HCT116 (cell line): ENCODE data around the gene RBFOX2. TPM values are rescaled to one million over a fixed set of nuclear protein-coding genes. Genes with fewer than 3 reads are reported as not detected.

Experiments used
- ATAC-seq: fragments of 200-7000 bp; cut with Tn5 transposase; 2 replicates; pipeline ENCODE4 v1.9.1; 2020; ENCODE audit warnings: mild to moderate bottlenecking, moderate library complexity
- BruUV-seq: library from RNA; stranded (reverse); fragments of 400-500 nt; replicated peaks from 2 replicates; lab custom pipeline; 2021; lab: Mats Ljungman, UMichigan
- CTCF ChIA-PET: fragments of 300-600 bp; sonication (Branson Sonifier 250); formaldehyde crosslinking; loops from one replicate; lab custom pipeline; 2021; ENCODE audit warnings: antibody characterized with exemption; lab: Charles Lee
- POLR2A ChIA-PET: fragments of 300-600, 350-600 bp; sonication (Branson Sonifier 250); formaldehyde crosslinking; loops from one replicate; lab custom pipeline; 2021; ENCODE audit warnings: antibody characterized with exemption; lab: Charles Lee
- RAD21 ChIA-PET, 2 experiments: fragments of 300-600 bp; sonication (Branson Sonifier 250); formaldehyde crosslinking; loops; one replicate each; lab custom pipeline; 2023; ENCODE audit warnings: low total read pairs in 2 of 2; ENCODE audit not compliant: uncharacterized antibody in 2 of 2, unreplicated experiment in 2 of 2, low non-redundant PET in 1 of 2; lab: Charles Lee
- DNase-seq: peaks from one replicate; pipeline ENCODE4 v3.0.0-alpha.2; 2010; ENCODE audit warnings: low read depth, low spot score
- H2AFZ ChIP-seq: fragments of 200-600 bp; shearing (Covaris generic), sonication (generic); 2 replicates; pipeline ENCODE4 v1.6.1; 2017; ENCODE audit warnings: low read depth, mixed run types, mixed read lengths, antibody characterized with exemption, low read length; ENCODE audit not compliant: poor library complexity, severe bottlenecking
- H3K27ac ChIP-seq: 2 replicates; pipeline ENCODE4 v1.5.1; 2012; ENCODE audit warnings: low read depth, low read length
- H3K27me3 ChIP-seq: fragments of 200-600 bp; sonication (generic); 2 replicates; pipeline ENCODE4 v1.6.1; 2016; ENCODE audit warnings: mixed run types, low read length, mixed read lengths; ENCODE audit not compliant: insufficient read depth
- H3K36me3 ChIP-seq, 2 experiments: fragments of 200-500 bp in 1 of 2; fragments of 200-600 bp in 1 of 2; sonication (Bioruptor generic) in 1 of 2; sonication (generic) in 1 of 2; 2 replicates each; pipeline versions ENCODE4 v1.5.1 to v1.6.1; 2014 to 2016; ENCODE audit warnings: low read length in 2 of 2, inconsistent platforms in 1 of 2, mixed read lengths in 1 of 2, mixed run types in 1 of 2; ENCODE audit not compliant: insufficient read depth in 2 of 2, control insufficient read depth in 1 of 2
- H3K4me1 ChIP-seq, 2 experiments: fragments of 200-600 bp in 1 of 2; sonication (generic) in 1 of 2; 2 replicates each; pipeline versions ENCODE4 v1.5.1 to v1.6.1; 2012 to 2017; ENCODE audit warnings: low read length in 2 of 2, inconsistent platforms in 1 of 2, mild to moderate bottlenecking in 1 of 2, mixed read lengths in 1 of 2, mixed run types in 1 of 2, moderate library complexity in 1 of 2; ENCODE audit not compliant: insufficient read depth in 2 of 2, control insufficient read depth in 1 of 2
- H3K4me2 ChIP-seq: fragments of 200-600 bp; sonication (generic); 2 replicates; pipeline ENCODE4 v1.6.1; 2017; ENCODE audit warnings: mixed run types, low read length, mixed read lengths
- H3K4me3 ChIP-seq, 2 experiments: fragments of 200-600 bp in 1 of 2; sonication (generic) in 1 of 2; replicated peaks in 1 of 2; 2 replicates each; pipeline ENCODE4 v1.5.1; 2011 to 2016; ENCODE audit warnings: low read length in 2 of 2, control low read depth in 1 of 2, low read depth in 1 of 2, mild to moderate bottlenecking in 1 of 2, mixed read lengths in 1 of 2, mixed run types in 1 of 2
- H3K79me2 ChIP-seq: fragments of 200-600 bp; sonication (generic); 2 replicates; pipeline ENCODE4 v1.6.1; 2017; ENCODE audit warnings: mild to moderate bottlenecking, mixed run types, low read length, moderate library complexity, mixed read lengths; ENCODE audit not compliant: insufficient read depth
- H3K9ac ChIP-seq: fragments of 200-600 bp; sonication (generic); 2 replicates; pipeline ENCODE4 v1.6.1; 2016; ENCODE audit warnings: low read length, mixed read lengths
- H3K9me2 ChIP-seq: fragments of 200-600 bp; sonication (generic), shearing (Covaris generic); 2 replicates; pipeline ENCODE4 v1.6.1; 2017; ENCODE audit warnings: mixed run types, mild to moderate bottlenecking, moderate library complexity; ENCODE audit not compliant: insufficient read depth
- H3K9me3 ChIP-seq, 2 experiments: fragments of 200-500 bp in 1 of 2; fragments of 200-600 bp in 1 of 2; sonication (Bioruptor generic) in 1 of 2; sonication (generic) in 1 of 2; 2 replicates each; pipeline ENCODE4 v1.6.1; 2014 to 2017; ENCODE audit warnings: low read length in 2 of 2, mixed read lengths in 2 of 2, inconsistent platforms in 1 of 2, low read depth in 1 of 2, mild to moderate bottlenecking in 1 of 2, mixed run types in 1 of 2, moderate library complexity in 1 of 2; ENCODE audit not compliant: control insufficient read depth in 1 of 2, insufficient read depth in 1 of 2
- H4K20me1 ChIP-seq: fragments of 200-600 bp; sonication (generic), shearing (Covaris generic); 2 replicates; pipeline ENCODE4 v1.6.1; 2017; ENCODE audit warnings: mixed run types, mild to moderate bottlenecking, moderate library complexity; ENCODE audit not compliant: insufficient read depth
- CEBPB ChIP-seq: IDR thresholded peaks from 2 replicates; pipeline ENCODE4 v1.6.1; 2012; ENCODE audit warnings: low read depth
- EGR1 ChIP-seq: IDR thresholded peaks from 2 replicates; pipeline ENCODE4 v1.6.1; 2012; ENCODE audit warnings: low read depth
- EZH2 ChIP-seq: fragments of 200-600 bp; sonication (generic); IDR thresholded peaks from 2 replicates; pipeline ENCODE4 v1.6.1; 2017; ENCODE audit warnings: antibody characterized with exemption, mixed run types
- FOSL1 ChIP-seq: IDR thresholded peaks from 2 replicates; pipeline ENCODE4 v1.6.1; 2012; ENCODE audit warnings: low read depth
- JUND ChIP-seq: IDR thresholded peaks from 2 replicates; pipeline ENCODE4 v1.6.1; 2012
- POLR2A ChIP-seq: IDR thresholded peaks from 2 replicates; pipeline ENCODE4 v1.7.0; 2011; ENCODE audit warnings: borderline replicate concordance; ENCODE audit not compliant: insufficient read depth, insufficient read length; ENCODE audit errors: extremely low read depth
- POLR2AphosphoS5 ChIP-seq: IDR thresholded peaks from 2 replicates; pipeline ENCODE4 v1.6.1; 2011; ENCODE audit warnings: mild to moderate bottlenecking, low read depth, low read length, moderate library complexity
- REST ChIP-seq: IDR thresholded peaks from 2 replicates; pipeline ENCODE4 v1.6.1; 2012; ENCODE audit warnings: low read depth
- SIN3A ChIP-seq: IDR thresholded peaks from 2 replicates; pipeline ENCODE4 v1.6.1; 2012; ENCODE audit warnings: low read depth
- SP1 ChIP-seq: IDR thresholded peaks from 2 replicates; pipeline ENCODE4 v1.6.1; 2012; ENCODE audit warnings: low read depth
- SRF ChIP-seq: IDR thresholded peaks from 2 replicates; pipeline ENCODE4 v1.6.1; 2012; ENCODE audit warnings: low read depth
- YY1 ChIP-seq: IDR thresholded peaks from 2 replicates; pipeline ENCODE4 v1.6.1; 2011; ENCODE audit warnings: low read length, low read depth, moderate library complexity, mild to moderate bottlenecking; ENCODE audit not compliant: insufficient replicate concordance; ENCODE audit errors: extremely low read depth
- ZFX ChIP-seq: fragments of 450-650 bp; IDR thresholded peaks from 2 replicates; pipeline ENCODE4 v1.6.1; 2017
- intact Hi-C: fragments of 100-400 bp; cut with micrococcal nuclease; formaldehyde crosslinking; loops from 2 replicates; pipeline ENCODE4 v1.10.0; 2022
- total RNA-seq: library from RNA; stranded (reverse); gene quantifications from one replicate; pipeline ENCODE4 v1.2.1, GENCODE V29; 2021; ENCODE audit not compliant: unreplicated experiment
- TF ChIP-seq, protein P1 (sequence below): IDR thresholded peaks from 2 replicates; pipeline ENCODE4 v1.6.1; 2012
- TF ChIP-seq, protein P2 (sequence below): IDR thresholded peaks from 2 replicates; pipeline ENCODE4 v1.6.1; 2011; ENCODE audit warnings: mild to moderate bottlenecking, low read length, moderate library complexity; ENCODE audit not compliant: insufficient replicate concordance; ENCODE audit errors: extremely low read depth
- TF ChIP-seq, protein P3 (sequence below), 3 experiments: fragments of 200-600 bp in 1 of 3; sonication (generic) in 1 of 3; IDR thresholded peaks in 2 of 3; conservative IDR thresholded peaks in 1 of 3; 2 replicates each; pipeline ENCODE4 v1.5.1; 2012 to 2017; ENCODE audit warnings: low read depth in 2 of 3, low read length in 2 of 3, antibody characterized with exemption in 1 of 3, borderline replicate concordance in 1 of 3, control low read depth in 1 of 3, mild to moderate bottlenecking in 1 of 3, mixed read lengths in 1 of 3, mixed run types in 1 of 3, moderate library complexity in 1 of 3; ENCODE audit not compliant: insufficient read depth in 1 of 3

RBFOX2 gene
- total RNA-seq, 1 experiment from 2014 or later = 83.9 TPM

DNA sequence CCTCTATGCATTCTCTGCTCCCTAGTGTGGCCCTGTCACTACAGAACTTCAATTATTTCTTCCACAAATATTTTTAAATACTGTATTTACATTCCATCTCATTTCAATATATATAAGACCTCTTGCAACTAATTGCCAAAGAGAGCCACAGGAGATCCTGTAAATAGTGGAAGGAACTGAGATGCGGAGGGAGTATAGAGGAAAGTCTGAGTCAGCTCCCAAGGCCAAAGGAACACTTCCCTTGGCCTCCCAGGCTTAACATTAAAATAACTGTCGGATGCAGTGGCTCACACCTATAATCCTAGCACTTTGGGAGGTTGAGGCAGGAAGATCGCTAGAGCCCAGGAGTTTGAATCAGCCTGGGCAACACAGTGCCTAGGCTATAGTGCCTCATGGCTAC is 31.2 kb downstream of the RBFOX2 start:
- peaks cover 53% of the 10 kb centered on the region for H3K79me2 ChIP-seq
- intact Hi-C loops = no loop called here
- H3K4me2 ChIP-seq = no peak overlapping the region

More for the DNA sequence above, 31.2 kb downstream of the RBFOX2 start:
- no peak for DNase-seq
- Histone ChIP-seq H3K9ac (no peak overlapping the region), H3K9me3 (no peaks in the 10 kb centered on the region), H3K36me3 (no peaks in the 10 kb centered on the region), H3K4me1 (peaks cover 9 to 11% of the 10 kb centered on the region in 2 experiments; a peak in 3 of 4 replicates), H4K20me1 (peaks cover 4% of the 10 kb centered on the region; the same call in 1 of the 2 replicates), H3K27me3 (no peaks in the 10 kb centered on the region), H3K9me2 (no peaks in the 10 kb centered on the region), H2AFZ (no peak overlapping the region), H3K4me3 (no peak overlapping the region), H3K27ac (no peak overlapping the region)
- CTCF ChIA-PET = no interaction called here
- BruUV-seq = no TSS peak
- no peak for ATAC-seq
- TF ChIP-seq SIN3A = no peak
- no peak for TF ChIP-seq FOSL1
- TF ChIP-seq, protein P1, sequence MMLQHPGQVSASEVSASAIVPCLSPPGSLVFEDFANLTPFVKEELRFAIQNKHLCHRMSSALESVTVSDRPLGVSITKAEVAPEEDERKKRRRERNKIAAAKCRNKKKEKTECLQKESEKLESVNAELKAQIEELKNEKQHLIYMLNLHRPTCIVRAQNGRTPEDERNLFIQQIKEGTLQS = no peak
- no peak for TF ChIP-seq YY1
- no peak for TF ChIP-seq SRF
- TF ChIP-seq SP1 = no peak
- TF ChIP-seq JUND = no peak
- no peak for TF ChIP-seq EZH2
- TF ChIP-seq POLR2A = no peak
- TF ChIP-seq CEBPB = no peak
- no peak for TF ChIP-seq ZFX
- TF ChIP-seq, protein P2, sequence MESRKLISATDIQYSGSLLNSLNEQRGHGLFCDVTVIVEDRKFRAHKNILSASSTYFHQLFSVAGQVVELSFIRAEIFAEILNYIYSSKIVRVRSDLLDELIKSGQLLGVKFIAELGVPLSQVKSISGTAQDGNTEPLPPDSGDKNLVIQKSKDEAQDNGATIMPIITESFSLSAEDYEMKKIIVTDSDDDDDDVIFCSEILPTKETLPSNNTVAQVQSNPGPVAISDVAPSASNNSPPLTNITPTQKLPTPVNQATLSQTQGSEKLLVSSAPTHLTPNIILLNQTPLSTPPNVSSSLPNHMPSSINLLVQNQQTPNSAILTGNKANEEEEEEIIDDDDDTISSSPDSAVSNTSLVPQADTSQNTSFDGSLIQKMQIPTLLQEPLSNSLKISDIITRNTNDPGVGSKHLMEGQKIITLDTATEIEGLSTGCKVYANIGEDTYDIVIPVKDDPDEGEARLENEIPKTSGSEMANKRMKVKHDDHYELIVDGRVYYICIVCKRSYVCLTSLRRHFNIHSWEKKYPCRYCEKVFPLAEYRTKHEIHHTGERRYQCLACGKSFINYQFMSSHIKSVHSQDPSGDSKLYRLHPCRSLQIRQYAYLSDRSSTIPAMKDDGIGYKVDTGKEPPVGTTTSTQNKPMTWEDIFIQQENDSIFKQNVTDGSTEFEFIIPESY = no peak
- TF ChIP-seq REST = no peak
- TF ChIP-seq, protein P3, sequence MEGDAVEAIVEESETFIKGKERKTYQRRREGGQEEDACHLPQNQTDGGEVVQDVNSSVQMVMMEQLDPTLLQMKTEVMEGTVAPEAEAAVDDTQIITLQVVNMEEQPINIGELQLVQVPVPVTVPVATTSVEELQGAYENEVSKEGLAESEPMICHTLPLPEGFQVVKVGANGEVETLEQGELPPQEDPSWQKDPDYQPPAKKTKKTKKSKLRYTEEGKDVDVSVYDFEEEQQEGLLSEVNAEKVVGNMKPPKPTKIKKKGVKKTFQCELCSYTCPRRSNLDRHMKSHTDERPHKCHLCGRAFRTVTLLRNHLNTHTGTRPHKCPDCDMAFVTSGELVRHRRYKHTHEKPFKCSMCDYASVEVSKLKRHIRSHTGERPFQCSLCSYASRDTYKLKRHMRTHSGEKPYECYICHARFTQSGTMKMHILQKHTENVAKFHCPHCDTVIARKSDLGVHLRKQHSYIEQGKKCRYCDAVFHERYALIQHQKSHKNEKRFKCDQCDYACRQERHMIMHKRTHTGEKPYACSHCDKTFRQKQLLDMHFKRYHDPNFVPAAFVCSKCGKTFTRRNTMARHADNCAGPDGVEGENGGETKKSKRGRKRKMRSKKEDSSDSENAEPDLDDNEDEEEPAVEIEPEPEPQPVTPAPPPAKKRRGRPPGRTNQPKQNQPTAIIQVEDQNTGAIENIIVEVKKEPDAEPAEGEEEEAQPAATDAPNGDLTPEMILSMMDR (IDR thresholded peaks at IDR 0.05 in 2 of 3, conservative IDR thresholded peaks at IDR 0.05 in 1 of 3; ENCODE audit: borderline replicate concordance in 1 of 3, insufficient read depth in 1 of 3, low read depth in 2 of 3, low read length in 2 of 3) = no peak
- no peak for TF ChIP-seq POLR2AphosphoS5
- no peak for TF ChIP-seq EGR1
- RAD21 ChIA-PET = no interaction called here
- POLR2A ChIA-PET = no interaction called here
